Smooth muscle cell (in vitro differentiated cells): ENCODE data around the gene SCN7A. TPM values are rescaled to one million over a fixed set of nuclear protein-coding genes. Genes with fewer than 3 reads are reported as not detected.

Experiments
- DNase-seq: peaks from one replicate; lab custom pipeline; 2025; ENCODE audit not compliant: unreplicated experiment; lab: John Stamatoyannopoulos, UW
- H2AFZ ChIP-seq: fragments of 200-600 bp; sonication (generic); 2 replicates; pipeline ENCODE4 v1.6.0; 2016; ENCODE audit warnings: antibody characterized with exemption, low read depth, mild to moderate bottlenecking
- H3F3A ChIP-seq: fragments of 200-600 bp; sonication (generic); 2 replicates; pipeline ENCODE4 v1.6.0; 2017; ENCODE audit warnings: antibody characterized with exemption, low read depth
- H3K27ac ChIP-seq: fragments of 200-600 bp; sonication (generic); 2 replicates; pipeline ENCODE4 v1.5.1; 2016; ENCODE audit warnings: low read depth, mild to moderate bottlenecking
- H3K27me3 ChIP-seq: fragments of 200-600 bp; sonication (generic); 2 replicates; pipeline ENCODE4 v1.6.1; 2016; ENCODE audit warnings: low read depth, mild to moderate bottlenecking
- H3K36me3 ChIP-seq: fragments of 200-600 bp; sonication (generic); 2 replicates; pipeline ENCODE4 v1.5.1; 2016; ENCODE audit warnings: low read depth
- H3K4me1 ChIP-seq: fragments of 200-600 bp; sonication (generic); 2 replicates; pipeline ENCODE4 v1.5.1; 2016; ENCODE audit warnings: low read depth
- H3K4me2 ChIP-seq: fragments of 200-600 bp; sonication (generic); 2 replicates; pipeline ENCODE4 v1.6.0; 2016; ENCODE audit warnings: mild to moderate bottlenecking
- H3K4me3 ChIP-seq: fragments of 200-600 bp; sonication (generic); 2 replicates; pipeline ENCODE4 v1.5.1; 2016; ENCODE audit warnings: mild to moderate bottlenecking
- H3K79me2 ChIP-seq: fragments of 200-600 bp; sonication (generic); 2 replicates; pipeline ENCODE4 v1.6.0; 2016; ENCODE audit warnings: low read depth, mild to moderate bottlenecking
- H3K9ac ChIP-seq: fragments of 200-600 bp; sonication (generic); 2 replicates; pipeline ENCODE4 v1.6.0; 2016; ENCODE audit warnings: low read depth
- H3K9me3 ChIP-seq: fragments of 200-600 bp; sonication (generic); replicated peaks from 2 replicates; pipeline ENCODE4 v1.5.1; 2016; ENCODE audit warnings: low read depth
- H4K20me1 ChIP-seq: fragments of 200-600 bp; sonication (generic); 2 replicates; pipeline ENCODE4 v1.6.0; 2016; ENCODE audit warnings: low read depth
- WGBS: methylation state at CpG from one replicate; pipeline ENCODE4 v1.1.7; 2016; ENCODE audit warnings: low lambda C conversion rate; 5-methylcytosine and 5-hydroxymethylcytosine counted together
- polyA plus RNA-seq: library from polyadenylated mRNA; unstranded; fragments of >200 nt; fragmentation: Nextera tagmentation; extraction: Ambion mirVana; gene quantifications from 2 replicates; pipeline ENCODE4 v1.2.1, GENCODE V29; 2016
- total RNA-seq: library from RNA; depleted of rRNA; stranded (reverse); fragments of >200 nt; gene quantifications from 2 replicates; pipeline ENCODE4 v1.2.3, GENCODE V29; 2014
- TF ChIP-seq, protein P1 (sequence below): fragments of 200-600 bp; sonication (generic); IDR thresholded peaks from 2 replicates; pipeline ENCODE4 v1.5.1; 2017; ENCODE audit warnings: borderline replicate concordance, mild to moderate bottlenecking, antibody characterized with exemption; ENCODE audit not compliant: insufficient read depth, poor library complexity, severe bottlenecking

SCN7A gene
- total and polyA plus RNA-seq, 2 experiments from 2014 or later, result not detected

DNA sequence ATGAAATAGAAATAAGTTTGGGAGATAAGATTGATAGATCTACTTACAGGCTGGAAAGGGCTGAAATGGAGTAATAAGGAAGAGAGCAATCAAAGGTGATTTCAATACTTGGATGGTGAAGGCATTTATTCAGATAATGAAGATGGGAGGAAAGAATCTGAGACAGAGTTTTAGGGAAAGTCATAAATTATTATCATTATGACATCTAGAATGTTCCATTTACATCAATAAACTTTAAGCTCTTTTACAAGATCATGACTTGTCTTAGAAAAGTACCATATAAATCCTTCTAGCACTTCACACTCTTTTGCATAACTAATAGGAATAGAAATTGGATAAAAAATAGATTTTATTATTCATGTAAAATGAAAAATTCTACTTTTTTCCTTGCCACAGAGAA lies 120.5 kb downstream of the SCN7A start:
- Histone ChIP-seq H2AFZ (no peak overlapping the region), H3K4me3 (no peak overlapping the region), H3K9ac (no peak overlapping the region), H3K79me2 (no peaks in the 10 kb centered on the region), H3K4me1 (peaks cover 16% of the 10 kb centered on the region), H3K4me2 (no peak overlapping the region), H3F3A (no peaks in the 10 kb centered on the region), H3K9me3 (no peaks in the 10 kb centered on the region), H4K20me1 (no peaks in the 10 kb centered on the region), H3K36me3 (no peaks in the 10 kb centered on the region), H3K27me3 (peaks cover 54% of the 10 kb centered on the region), H3K27ac (no peak overlapping the region)
- TF ChIP-seq, protein P1, sequence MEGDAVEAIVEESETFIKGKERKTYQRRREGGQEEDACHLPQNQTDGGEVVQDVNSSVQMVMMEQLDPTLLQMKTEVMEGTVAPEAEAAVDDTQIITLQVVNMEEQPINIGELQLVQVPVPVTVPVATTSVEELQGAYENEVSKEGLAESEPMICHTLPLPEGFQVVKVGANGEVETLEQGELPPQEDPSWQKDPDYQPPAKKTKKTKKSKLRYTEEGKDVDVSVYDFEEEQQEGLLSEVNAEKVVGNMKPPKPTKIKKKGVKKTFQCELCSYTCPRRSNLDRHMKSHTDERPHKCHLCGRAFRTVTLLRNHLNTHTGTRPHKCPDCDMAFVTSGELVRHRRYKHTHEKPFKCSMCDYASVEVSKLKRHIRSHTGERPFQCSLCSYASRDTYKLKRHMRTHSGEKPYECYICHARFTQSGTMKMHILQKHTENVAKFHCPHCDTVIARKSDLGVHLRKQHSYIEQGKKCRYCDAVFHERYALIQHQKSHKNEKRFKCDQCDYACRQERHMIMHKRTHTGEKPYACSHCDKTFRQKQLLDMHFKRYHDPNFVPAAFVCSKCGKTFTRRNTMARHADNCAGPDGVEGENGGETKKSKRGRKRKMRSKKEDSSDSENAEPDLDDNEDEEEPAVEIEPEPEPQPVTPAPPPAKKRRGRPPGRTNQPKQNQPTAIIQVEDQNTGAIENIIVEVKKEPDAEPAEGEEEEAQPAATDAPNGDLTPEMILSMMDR, result no peak
- no peak for DNase-seq

DNA sequence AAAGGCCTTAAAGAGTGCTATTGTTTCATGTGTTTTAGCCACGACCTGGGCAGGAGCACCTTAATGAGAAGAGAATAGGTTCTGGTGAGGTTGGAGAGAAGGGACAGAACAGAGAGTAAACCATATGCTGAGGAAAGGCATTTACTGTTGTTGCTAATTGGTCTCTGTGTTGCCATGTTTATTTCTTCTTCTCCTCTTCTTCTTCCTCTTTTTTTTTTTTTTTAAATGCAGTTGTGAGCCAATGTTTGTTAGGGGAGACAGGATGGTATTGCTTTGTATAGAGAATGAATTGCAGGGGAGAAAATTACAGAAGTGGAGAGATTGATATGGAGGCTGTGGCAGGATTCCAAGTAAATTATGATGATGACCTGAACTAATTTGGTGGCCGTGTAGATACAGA lies 120.9 kb downstream of the SCN7A start:
- Histone ChIP-seq H3K27me3 (peaks cover 51% of the 10 kb centered on the region), H3K4me1 (peaks cover 16% of the 10 kb centered on the region), H3K9ac (no peak overlapping the region), H4K20me1 (no peaks in the 10 kb centered on the region), H3K4me3 (no peak overlapping the region), H3K4me2 (no peak overlapping the region), H3K9me3 (no peaks in the 10 kb centered on the region), H3F3A (no peaks in the 10 kb centered on the region), H3K27ac (no peak overlapping the region), H3K36me3 (no peaks in the 10 kb centered on the region), H2AFZ (no peak overlapping the region), H3K79me2 (no peaks in the 10 kb centered on the region)
- TF ChIP-seq, protein P1, result no peak
- 39% methylated on average over 2 of the region's 2 CpGs for WGBS
- no peak for DNase-seq

GRCh38 chr2:166372046-166372445 lies 122.0 kb downstream of the SCN7A start:
- Histone ChIP-seq H2AFZ (no peak overlapping the region), H3K9ac (no peak overlapping the region), H3K79me2 (no peaks in the 10 kb centered on the region), H4K20me1 (no peaks in the 10 kb centered on the region), H3K4me3 (no peak overlapping the region), H3K36me3 (no peaks in the 10 kb centered on the region), H3F3A (no peaks in the 10 kb centered on the region), H3K27ac (no peak overlapping the region), H3K4me1 (peaks cover 16% of the 10 kb centered on the region), H3K27me3 (peaks cover 40% of the 10 kb centered on the region), H3K9me3 (no peaks in the 10 kb centered on the region), H3K4me2 (no peak overlapping the region)
- DNase-seq, result no peak
- 59% methylated on average over 2 of the region's 2 CpGs for WGBS
- TF ChIP-seq, protein P1, result no peak

DNA sequence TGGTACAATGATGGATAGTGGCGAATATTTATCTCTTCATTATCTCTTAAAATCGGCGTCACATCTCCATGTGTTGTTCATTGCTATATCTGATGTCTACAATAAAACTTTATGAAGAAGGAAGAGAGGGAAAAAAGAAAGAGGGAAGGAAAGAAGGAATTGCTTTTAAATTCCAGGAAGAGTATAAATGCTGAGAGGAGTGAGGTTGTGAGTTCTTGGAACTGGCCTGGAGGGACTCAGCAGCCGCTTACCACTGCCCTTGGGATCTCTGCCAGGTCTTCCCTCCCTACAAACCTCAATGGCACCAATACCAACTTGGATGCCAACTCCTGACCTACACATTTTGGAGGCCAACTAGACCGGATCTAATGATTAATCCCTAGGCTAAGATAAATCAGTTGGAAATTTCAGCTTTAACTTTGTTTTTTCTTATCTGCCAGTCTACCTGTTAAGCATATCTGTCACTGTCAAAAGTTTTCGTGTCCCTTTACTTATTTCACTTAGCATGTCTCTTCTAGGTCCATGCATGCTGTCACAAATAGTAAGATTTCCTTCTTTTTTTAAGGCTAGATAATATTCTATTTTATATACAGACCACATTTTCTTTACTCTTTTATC lies 128.1 kb downstream of the SCN7A start:
- WGBS, result 88% methylated on average over 6 of the region's 6 CpGs
- Histone ChIP-seq H3K9me3 (no peaks in the 10 kb centered on the region), H3K4me3 (no peak overlapping the region), H3K9ac (no peak overlapping the region), H3K4me1 (no peaks in the 10 kb centered on the region), H4K20me1 (no peaks in the 10 kb centered on the region), H3K27ac (no peak overlapping the region), H3K4me2 (no peak overlapping the region), H3K79me2 (no peaks in the 10 kb centered on the region), H2AFZ (no peak overlapping the region), H3F3A (no peaks in the 10 kb centered on the region), H3K27me3 (no peaks in the 10 kb centered on the region), H3K36me3 (no peaks in the 10 kb centered on the region)
- no peak for DNase-seq
- TF ChIP-seq, protein P1, result no peak
